Measurements from ENCODE around the gene CYP2R1.

CYP2R1 gene

GRCh38 chr11:14892036-14892556 is at the start of gene CYP2R1:
Gene CYP2R1, minus strand, starts transcription at chr11:14892231. Its CDS starts 26 bp downstream, at chr11:14892205.
- peak; percentile 96 for DNase-seq

- DNase-seq: no peak
Measured at GRCh38 chr11:14938936-14939335, 46.9 kb upstream of the CYP2R1 start.

GRCh38 chr11:14934641-14935351 is 42.8 kb upstream of the CYP2R1 start:
- DNase-seq: no peak

- DNase-seq: no peak
Measured at GRCh38 chr11:14932447-14932846, 40.4 kb upstream of the CYP2R1 start.

- DNase-seq: no peak
Measured at GRCh38 chr11:14930369-14930768, 38.3 kb upstream of the CYP2R1 start.

- DNase-seq: no peak
Measured at GRCh38 chr11:14927146-14927545, 35.1 kb upstream of the CYP2R1 start.

GRCh38 chr11:14924318-14924717 is 32.3 kb upstream of the CYP2R1 start:
- DNase-seq: no peak

GRCh38 chr11:14916403-14916802 is 24.4 kb upstream of the CYP2R1 start:
- DNase-seq: no peak

GRCh38 chr11:14914536-14914935 is 22.5 kb upstream of the CYP2R1 start:
- no peak for DNase-seq

GRCh38 chr11:14908214-14908880 is 16.3 kb upstream of the CYP2R1 start:
- peak; percentile 57 for DNase-seq

- peak; percentile 88 for DNase-seq
Measured at GRCh38 chr11:14907411-14908213, 15.6 kb upstream of the CYP2R1 start.

- DNase-seq: no peak
Measured at GRCh38 chr11:14906993-14907392, 15.0 kb upstream of the CYP2R1 start.

- no peak for DNase-seq
Measured at GRCh38 chr11:14906578-14906977, 14.5 kb upstream of the CYP2R1 start.

GRCh38 chr11:14905104-14906033 is 13.3 kb upstream of the CYP2R1 start:
- peak; percentile 84 for DNase-seq

- DNase-seq: peak; percentile 83
Measured at GRCh38 chr11:14904745-14905103, 12.7 kb upstream of the CYP2R1 start.

GRCh38 chr11:14902650-14903350 is 10.8 kb upstream of the CYP2R1 start:
- DNase-seq: no peak

GRCh38 chr11:14898906-14899305 is 6.9 kb upstream of the CYP2R1 start:
- no peak for DNase-seq

GRCh38 chr11:14898355-14898754 is 6.3 kb upstream of the CYP2R1 start:
- DNase-seq: no peak

- DNase-seq: no peak
Measured at GRCh38 chr11:14894657-14895598, 2.9 kb upstream of the CYP2R1 start.

- DNase-seq: no peak
Measured at GRCh38 chr11:14892577-14892976, 546 bp upstream of the CYP2R1 start.

Data from CD4-positive, alpha-beta T cell treated with Interleukin-10 for 1 hour (primary cell).